ENCODE measurements around the gene AHR.

The AHR gene

DNA sequence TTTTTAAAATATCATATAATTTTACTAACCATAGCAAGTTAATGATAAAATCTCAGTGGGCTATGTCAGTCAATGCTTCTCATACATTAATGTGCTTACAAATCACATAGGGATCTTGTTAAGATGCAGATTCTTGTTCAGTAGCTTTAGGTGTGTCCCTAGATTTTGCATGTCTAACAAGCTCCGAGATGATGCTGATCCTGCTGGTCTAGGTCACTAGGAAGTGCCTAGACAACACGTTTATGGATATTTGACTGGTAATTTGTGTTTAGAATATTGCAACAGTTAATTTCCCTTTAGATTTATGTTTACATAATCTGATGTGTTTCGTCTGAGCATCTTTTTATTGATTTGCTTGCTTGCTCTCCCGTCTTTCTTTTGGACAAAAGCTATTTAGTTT lies 12.7 kb downstream of the AHR start:
- TF ChIP-seq, protein P1, sequence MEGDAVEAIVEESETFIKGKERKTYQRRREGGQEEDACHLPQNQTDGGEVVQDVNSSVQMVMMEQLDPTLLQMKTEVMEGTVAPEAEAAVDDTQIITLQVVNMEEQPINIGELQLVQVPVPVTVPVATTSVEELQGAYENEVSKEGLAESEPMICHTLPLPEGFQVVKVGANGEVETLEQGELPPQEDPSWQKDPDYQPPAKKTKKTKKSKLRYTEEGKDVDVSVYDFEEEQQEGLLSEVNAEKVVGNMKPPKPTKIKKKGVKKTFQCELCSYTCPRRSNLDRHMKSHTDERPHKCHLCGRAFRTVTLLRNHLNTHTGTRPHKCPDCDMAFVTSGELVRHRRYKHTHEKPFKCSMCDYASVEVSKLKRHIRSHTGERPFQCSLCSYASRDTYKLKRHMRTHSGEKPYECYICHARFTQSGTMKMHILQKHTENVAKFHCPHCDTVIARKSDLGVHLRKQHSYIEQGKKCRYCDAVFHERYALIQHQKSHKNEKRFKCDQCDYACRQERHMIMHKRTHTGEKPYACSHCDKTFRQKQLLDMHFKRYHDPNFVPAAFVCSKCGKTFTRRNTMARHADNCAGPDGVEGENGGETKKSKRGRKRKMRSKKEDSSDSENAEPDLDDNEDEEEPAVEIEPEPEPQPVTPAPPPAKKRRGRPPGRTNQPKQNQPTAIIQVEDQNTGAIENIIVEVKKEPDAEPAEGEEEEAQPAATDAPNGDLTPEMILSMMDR (conservative IDR thresholded peaks at IDR 0.05; ENCODE audit: control insufficient read depth, insufficient read depth, low read depth, low read length) = no peak

DNA sequence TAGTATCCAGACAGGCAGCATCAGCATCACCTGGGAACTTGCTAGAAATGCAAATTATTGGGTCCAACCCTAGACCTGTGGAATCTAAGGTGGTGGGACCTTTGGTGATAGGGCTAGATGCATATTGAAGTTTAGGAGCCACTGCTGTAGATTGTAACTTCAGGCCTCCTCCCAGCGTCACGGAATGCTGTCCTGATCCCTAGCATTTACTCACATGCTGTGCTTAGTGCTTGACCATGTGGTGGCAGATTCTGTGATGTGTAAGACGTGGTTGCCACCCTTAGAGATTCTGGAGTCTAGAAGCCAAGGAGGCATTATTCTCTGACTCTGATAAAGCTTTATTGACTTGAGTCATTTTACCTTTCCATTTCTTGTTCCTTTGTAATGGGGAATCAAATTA lies 13.5 kb downstream of the AHR start:
- DNase-seq (ENCODE audit: low read depth) = no peak
- H3K4me3 ChIP-seq (ENCODE audit: control insufficient read depth, low read depth, low read length) = no peak overlapping the region
- TF ChIP-seq, protein P1 (conservative IDR thresholded peaks at IDR 0.05; ENCODE audit: control insufficient read depth, insufficient read depth, low read depth, low read length) = no peak

More for the DNA sequence above, 12.7 kb downstream of the AHR start:
- no peak overlapping the region for H3K4me3 ChIP-seq (ENCODE audit: control insufficient read depth, low read depth, low read length)
- DNase-seq (ENCODE audit: low read depth) = no peak

DNA sequence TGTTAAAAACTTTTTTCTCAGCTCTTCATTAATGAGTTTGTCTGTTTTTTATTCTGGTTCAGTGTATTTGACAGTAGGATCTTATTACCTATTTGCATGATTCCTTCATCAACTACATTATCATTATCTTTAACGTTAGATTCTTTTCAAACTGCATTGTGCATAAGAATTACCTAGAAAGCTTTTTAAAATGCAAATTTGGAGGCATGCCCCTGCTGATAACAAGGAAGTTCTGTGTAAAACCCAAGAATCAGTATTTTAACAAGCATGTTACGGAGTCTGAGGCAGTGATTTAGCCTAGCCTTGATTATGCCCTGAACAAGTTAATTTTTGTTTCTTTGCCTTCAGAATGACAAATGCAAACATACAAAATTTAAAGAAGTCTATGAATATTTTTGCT lies 14.2 kb downstream of the AHR start:
- TF ChIP-seq, protein P1 (conservative IDR thresholded peaks at IDR 0.05; ENCODE audit: control insufficient read depth, insufficient read depth, low read depth, low read length) = no peak
- no peak overlapping the region for H3K4me3 ChIP-seq (ENCODE audit: control insufficient read depth, low read depth, low read length)
- DNase-seq (ENCODE audit: low read depth) = no peak

DNA sequence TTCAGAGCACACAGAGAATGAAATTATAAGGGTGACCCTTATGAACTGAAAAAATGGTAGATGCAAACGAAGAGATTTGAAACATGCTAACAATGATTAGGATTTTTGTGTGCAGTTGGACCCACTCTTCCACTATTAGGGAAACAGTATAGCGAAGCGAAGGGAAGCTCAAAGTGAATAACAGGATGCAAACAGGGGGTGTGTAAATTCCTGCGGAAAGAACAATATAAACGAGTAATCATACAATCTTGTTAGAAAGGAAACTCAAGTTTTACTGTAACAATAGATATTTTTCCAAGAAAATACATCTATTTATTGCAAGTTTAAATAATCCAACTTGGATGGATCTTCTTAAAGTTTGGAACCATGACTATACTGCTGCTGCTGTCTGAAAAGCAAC lies 14.7 kb downstream of the AHR start:
- no peak overlapping the region for H3K4me3 ChIP-seq (ENCODE audit: control insufficient read depth, low read depth, low read length)
- DNase-seq (ENCODE audit: low read depth) = no peak
- TF ChIP-seq, protein P1 (conservative IDR thresholded peaks at IDR 0.05; ENCODE audit: control insufficient read depth, insufficient read depth, low read depth, low read length) = no peak

DNA sequence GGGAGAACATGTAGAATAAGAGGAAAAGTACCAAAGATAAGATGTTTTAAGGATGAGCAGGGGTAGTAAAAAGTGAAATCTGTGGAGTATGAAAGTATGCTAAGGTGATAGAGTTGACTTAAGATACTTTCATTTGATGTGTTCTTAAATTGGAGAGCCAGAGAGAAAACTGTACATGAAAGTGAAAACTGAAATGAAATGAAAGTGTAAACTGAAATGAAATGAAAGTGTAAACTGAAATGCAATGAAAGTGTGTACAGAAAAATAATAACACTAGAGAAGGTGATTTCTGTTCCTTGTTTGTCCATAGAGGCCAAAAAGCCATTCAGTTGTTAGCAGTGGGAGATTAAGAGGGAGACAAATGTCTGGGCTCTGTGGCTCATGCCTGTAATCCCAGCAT lies 17.5 kb downstream of the AHR start:
- DNase-seq (ENCODE audit: low read depth) = no peak
- TF ChIP-seq, protein P1 (conservative IDR thresholded peaks at IDR 0.05; ENCODE audit: control insufficient read depth, insufficient read depth, low read depth, low read length) = no peak
- H3K4me3 ChIP-seq (ENCODE audit: control insufficient read depth, low read depth, low read length) = no peak overlapping the region

DNA sequence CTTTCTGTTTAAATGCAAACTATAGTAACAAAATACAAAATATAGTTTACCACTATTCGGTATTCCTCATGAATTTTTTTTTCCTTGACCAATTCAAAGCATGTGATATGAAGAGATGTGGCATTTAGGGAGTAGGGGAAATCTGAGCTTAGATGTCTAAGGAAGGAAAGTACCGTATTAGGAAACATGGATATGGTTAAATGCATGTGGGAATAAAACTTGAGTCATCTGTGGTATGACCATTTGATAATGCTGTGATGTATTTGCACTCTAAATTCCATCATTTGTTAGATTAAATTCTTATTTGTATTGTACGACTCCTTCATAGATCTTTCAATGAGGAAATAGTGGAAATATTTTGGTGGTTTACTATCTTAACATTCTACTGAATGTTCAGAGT lies 19.7 kb downstream of the AHR start:
- TF ChIP-seq, protein P1 (conservative IDR thresholded peaks at IDR 0.05; ENCODE audit: control insufficient read depth, insufficient read depth, low read depth, low read length) = no peak
- no peak overlapping the region for H3K4me3 ChIP-seq (ENCODE audit: control insufficient read depth, low read depth, low read length)
- peak; percentile 84 for DNase-seq (ENCODE audit: low read depth)
